ENCODE data around the gene AUTS2. TPM values are rescaled to one million over a fixed set of nuclear protein-coding genes. Genes with fewer than 3 reads are reported as not detected.

AUTS2 gene
- polyA plus RNA-seq, 1 donor from 2014 or later, result 97.3 TPM

DNA sequence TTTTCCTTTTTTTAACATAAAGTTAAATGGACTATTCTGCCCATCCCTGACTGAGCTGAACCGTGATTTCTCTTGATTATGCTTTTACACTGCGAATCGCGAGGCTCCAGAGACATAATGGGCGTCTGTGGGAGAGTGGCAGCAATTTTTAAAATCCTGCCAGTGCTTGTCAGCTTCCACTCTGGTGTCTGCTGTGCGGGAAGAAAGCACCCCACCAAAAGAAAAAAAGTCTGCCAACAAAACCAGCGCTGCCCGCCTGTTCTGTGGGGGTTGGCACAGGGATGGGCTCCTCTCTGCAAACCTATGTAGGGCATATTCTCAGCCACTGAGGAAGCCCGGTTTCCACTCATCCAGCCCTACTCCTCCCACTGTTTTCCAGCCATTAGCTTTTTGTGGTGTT, 941.3 kb downstream of the AUTS2 start:
- Histone ChIP-seq H3K27me3 (ENCODE audit: insufficient read depth, low read depth, low read length) (no peaks in the 10 kb centered on the region), H3K36me3 (ENCODE audit: insufficient read depth, low read length) (no peaks in the 10 kb centered on the region), H3K27ac (ENCODE audit: low read length) (no peak overlapping the region), H3K9ac (ENCODE audit: low read length) (no peak overlapping the region), H3K79me2 (replicated peaks; ENCODE audit: insufficient read depth, low read length) (no peaks in the 10 kb centered on the region), H4K20me1 (ENCODE audit: insufficient read depth) (no peaks in the 10 kb centered on the region), H3K4me2 (ENCODE audit: low read length) (no peak overlapping the region), H3F3A (ENCODE audit: insufficient read depth, low read length, poor library complexity, severe bottlenecking) (no peaks in the 10 kb centered on the region), H3K9me2 (ENCODE audit: insufficient read depth, low read length) (no peaks in the 10 kb centered on the region), H3K4me3 (ENCODE audit: low read length) (no peak overlapping the region), H2AFZ (ENCODE audit: low read depth, low read length) (no peak overlapping the region), H3K9me3 (ENCODE audit: low read length) (no peaks in the 10 kb centered on the region)
- TF ChIP-seq, protein P1, sequence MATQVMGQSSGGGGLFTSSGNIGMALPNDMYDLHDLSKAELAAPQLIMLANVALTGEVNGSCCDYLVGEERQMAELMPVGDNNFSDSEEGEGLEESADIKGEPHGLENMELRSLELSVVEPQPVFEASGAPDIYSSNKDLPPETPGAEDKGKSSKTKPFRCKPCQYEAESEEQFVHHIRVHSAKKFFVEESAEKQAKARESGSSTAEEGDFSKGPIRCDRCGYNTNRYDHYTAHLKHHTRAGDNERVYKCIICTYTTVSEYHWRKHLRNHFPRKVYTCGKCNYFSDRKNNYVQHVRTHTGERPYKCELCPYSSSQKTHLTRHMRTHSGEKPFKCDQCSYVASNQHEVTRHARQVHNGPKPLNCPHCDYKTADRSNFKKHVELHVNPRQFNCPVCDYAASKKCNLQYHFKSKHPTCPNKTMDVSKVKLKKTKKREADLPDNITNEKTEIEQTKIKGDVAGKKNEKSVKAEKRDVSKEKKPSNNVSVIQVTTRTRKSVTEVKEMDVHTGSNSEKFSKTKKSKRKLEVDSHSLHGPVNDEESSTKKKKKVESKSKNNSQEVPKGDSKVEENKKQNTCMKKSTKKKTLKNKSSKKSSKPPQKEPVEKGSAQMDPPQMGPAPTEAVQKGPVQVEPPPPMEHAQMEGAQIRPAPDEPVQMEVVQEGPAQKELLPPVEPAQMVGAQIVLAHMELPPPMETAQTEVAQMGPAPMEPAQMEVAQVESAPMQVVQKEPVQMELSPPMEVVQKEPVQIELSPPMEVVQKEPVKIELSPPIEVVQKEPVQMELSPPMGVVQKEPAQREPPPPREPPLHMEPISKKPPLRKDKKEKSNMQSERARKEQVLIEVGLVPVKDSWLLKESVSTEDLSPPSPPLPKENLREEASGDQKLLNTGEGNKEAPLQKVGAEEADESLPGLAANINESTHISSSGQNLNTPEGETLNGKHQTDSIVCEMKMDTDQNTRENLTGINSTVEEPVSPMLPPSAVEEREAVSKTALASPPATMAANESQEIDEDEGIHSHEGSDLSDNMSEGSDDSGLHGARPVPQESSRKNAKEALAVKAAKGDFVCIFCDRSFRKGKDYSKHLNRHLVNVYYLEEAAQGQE (IDR thresholded peaks at IDR 0.05; ENCODE audit: borderline replicate concordance), result no peak
- TF ChIP-seq EP300 (conservative IDR thresholded peaks at IDR 0.05; ENCODE audit: poor library complexity, severe bottlenecking), result peak; percentile 23

DNA sequence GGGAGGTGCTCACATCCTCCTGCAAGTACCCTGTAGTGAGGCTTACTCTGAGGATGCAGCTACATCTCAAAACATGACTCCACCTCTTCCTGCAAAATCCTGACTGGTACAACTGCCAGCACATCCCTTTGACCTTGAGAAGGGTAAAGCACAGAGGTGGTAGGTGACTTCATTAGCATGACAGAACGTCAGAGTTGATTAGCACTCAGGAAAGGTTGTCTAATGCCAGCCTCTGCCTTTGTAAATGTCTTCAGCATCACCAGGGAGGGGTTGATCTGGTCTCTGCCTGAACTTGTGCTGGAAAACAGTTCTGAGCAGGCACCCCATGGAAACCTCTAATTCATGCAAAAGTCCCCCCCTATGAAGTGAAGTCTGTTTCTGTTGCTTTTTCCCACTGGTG, 942.4 kb downstream of the AUTS2 start:
- H3K9me2 ChIP-seq (ENCODE audit: insufficient read depth, low read length), result no peaks in the 10 kb centered on the region
- no peak overlapping the region for H3K9ac ChIP-seq (ENCODE audit: low read length)
- H2AFZ ChIP-seq (ENCODE audit: low read depth, low read length), result no peak overlapping the region
- H3F3A ChIP-seq (ENCODE audit: insufficient read depth, low read length, poor library complexity, severe bottlenecking), result no peaks in the 10 kb centered on the region
- no peak overlapping the region for H3K4me3 ChIP-seq (ENCODE audit: low read length)
- no peak overlapping the region for H3K4me2 ChIP-seq (ENCODE audit: low read length)
- H3K36me3 ChIP-seq (ENCODE audit: insufficient read depth, low read length), result no peaks in the 10 kb centered on the region
- H4K20me1 ChIP-seq (ENCODE audit: insufficient read depth), result no peaks in the 10 kb centered on the region
- TF ChIP-seq, protein P2, sequence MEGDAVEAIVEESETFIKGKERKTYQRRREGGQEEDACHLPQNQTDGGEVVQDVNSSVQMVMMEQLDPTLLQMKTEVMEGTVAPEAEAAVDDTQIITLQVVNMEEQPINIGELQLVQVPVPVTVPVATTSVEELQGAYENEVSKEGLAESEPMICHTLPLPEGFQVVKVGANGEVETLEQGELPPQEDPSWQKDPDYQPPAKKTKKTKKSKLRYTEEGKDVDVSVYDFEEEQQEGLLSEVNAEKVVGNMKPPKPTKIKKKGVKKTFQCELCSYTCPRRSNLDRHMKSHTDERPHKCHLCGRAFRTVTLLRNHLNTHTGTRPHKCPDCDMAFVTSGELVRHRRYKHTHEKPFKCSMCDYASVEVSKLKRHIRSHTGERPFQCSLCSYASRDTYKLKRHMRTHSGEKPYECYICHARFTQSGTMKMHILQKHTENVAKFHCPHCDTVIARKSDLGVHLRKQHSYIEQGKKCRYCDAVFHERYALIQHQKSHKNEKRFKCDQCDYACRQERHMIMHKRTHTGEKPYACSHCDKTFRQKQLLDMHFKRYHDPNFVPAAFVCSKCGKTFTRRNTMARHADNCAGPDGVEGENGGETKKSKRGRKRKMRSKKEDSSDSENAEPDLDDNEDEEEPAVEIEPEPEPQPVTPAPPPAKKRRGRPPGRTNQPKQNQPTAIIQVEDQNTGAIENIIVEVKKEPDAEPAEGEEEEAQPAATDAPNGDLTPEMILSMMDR (IDR thresholded peaks at IDR 0.05; ENCODE audit: poor library complexity, severe bottlenecking), result no peak
- H3K27me3 ChIP-seq (ENCODE audit: insufficient read depth, low read depth, low read length), result no peaks in the 10 kb centered on the region
- no peaks in the 10 kb centered on the region for H3K79me2 ChIP-seq (replicated peaks; ENCODE audit: insufficient read depth, low read length)
- no peaks in the 10 kb centered on the region for H3K9me3 ChIP-seq (ENCODE audit: low read length)
- no peak overlapping the region for H3K27ac ChIP-seq (ENCODE audit: low read length)

DNA sequence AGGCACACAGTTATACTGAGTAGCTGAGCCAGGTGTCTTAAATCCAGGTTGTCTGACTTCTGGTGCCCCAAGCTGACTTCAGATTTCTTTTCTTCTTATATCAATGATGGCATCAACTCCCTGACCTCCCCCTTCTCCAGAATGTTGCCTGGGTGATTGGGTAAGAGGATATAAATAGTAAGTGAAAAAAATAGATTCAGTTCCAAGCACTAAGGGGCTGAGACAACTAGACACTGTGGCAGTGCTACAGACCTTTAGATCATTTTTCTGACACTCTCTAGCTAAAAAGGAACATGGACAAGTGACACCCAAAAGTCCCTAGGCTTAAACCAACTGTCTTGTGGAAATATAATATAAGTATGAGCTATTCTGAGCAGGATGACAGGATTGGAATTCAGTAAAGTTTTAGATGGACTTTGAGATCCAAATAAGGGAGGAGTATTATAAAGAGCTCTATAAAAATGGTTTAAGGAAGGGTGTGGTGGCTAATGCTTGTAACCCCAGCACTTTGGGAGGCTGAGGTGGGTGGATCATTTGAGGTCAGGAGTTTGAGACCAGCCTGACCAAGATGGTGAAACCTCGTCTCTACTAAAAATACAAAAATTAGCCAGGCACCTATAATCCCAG, 944.6 kb downstream of the AUTS2 start:
- H3K79me2 ChIP-seq (replicated peaks; ENCODE audit: insufficient read depth, low read length), result no peaks in the 10 kb centered on the region
- no peak for TF ChIP-seq EZH2 (IDR thresholded peaks at IDR 0.05; ENCODE audit: borderline replicate concordance, insufficient read depth, low read length, poor library complexity, severe bottlenecking)
- TF ChIP-seq POLR2AphosphoS5 (IDR thresholded peaks at IDR 0.05), result no peak
- TF ChIP-seq EP300 (conservative IDR thresholded peaks at IDR 0.05; ENCODE audit: poor library complexity, severe bottlenecking), result no peak
- TF ChIP-seq, protein P1 (IDR thresholded peaks at IDR 0.05; ENCODE audit: borderline replicate concordance), result no peak
- no peak for TF ChIP-seq TAF1 (IDR thresholded peaks at IDR 0.05; ENCODE audit: low read depth)
- TF ChIP-seq MXI1 (conservative IDR thresholded peaks at IDR 0.05; ENCODE audit: poor library complexity, severe bottlenecking), result no peak
- TF ChIP-seq SMC3 (conservative IDR thresholded peaks at IDR 0.05; ENCODE audit: poor library complexity), result no peak
- TF ChIP-seq, protein P2 (IDR thresholded peaks at IDR 0.05; ENCODE audit: poor library complexity, severe bottlenecking), result no peak
- TF ChIP-seq RAD21 (conservative IDR thresholded peaks at IDR 0.05), result no peak
- no peaks in the 10 kb centered on the region for H3K9me2 ChIP-seq (ENCODE audit: insufficient read depth, low read length)
- H3K27ac ChIP-seq (ENCODE audit: low read length), result no peak overlapping the region
- H2AFZ ChIP-seq (ENCODE audit: low read depth, low read length), result no peak overlapping the region
- H3F3A ChIP-seq (ENCODE audit: insufficient read depth, low read length, poor library complexity, severe bottlenecking), result no peaks in the 10 kb centered on the region
- H4K20me1 ChIP-seq (ENCODE audit: insufficient read depth), result no peaks in the 10 kb centered on the region
- no peaks in the 10 kb centered on the region for H3K9me3 ChIP-seq (ENCODE audit: low read length)
- H3K4me2 ChIP-seq (ENCODE audit: low read length), result no peak overlapping the region
- no peaks in the 10 kb centered on the region for H3K36me3 ChIP-seq (ENCODE audit: insufficient read depth, low read length)
- H3K27me3 ChIP-seq (ENCODE audit: insufficient read depth, low read depth, low read length), result no peaks in the 10 kb centered on the region
- H3K9ac ChIP-seq (ENCODE audit: low read length), result no peak overlapping the region
- no peak overlapping the region for H3K4me3 ChIP-seq (ENCODE audit: low read length)
